Vagina (tissue), 2 donors: ENCODE data around the gene WDTC1. TPM values are rescaled to one million over a fixed set of nuclear protein-coding genes. Genes with fewer than 3 reads are reported as not detected.

Experiments
- DNase-seq, 2 donors: peaks; one replicate each; pipeline ENCODE4 v3.0.0-alpha.2; 2017; ENCODE audit errors: extremely low spot score in 2 of 2
- H3K27ac ChIP-seq: fragments of 200-600 bp; sonication (generic); one replicate; pipeline ENCODE4 v1.5.1; 2019
- H3K27me3 ChIP-seq: fragments of 200-600 bp; sonication (generic); one replicate; pipeline ENCODE4 v1.5.1; 2019
- H3K36me3 ChIP-seq, 2 donors: fragments of 200-600 bp; sonication (generic); one replicate each; pipeline ENCODE4 v1.5.1; 2017 to 2019
- H3K4me1 ChIP-seq: fragments of 200-600 bp; sonication (generic); one replicate; pipeline ENCODE4 v1.5.1; 2019
- H3K4me3 ChIP-seq, 2 donors: fragments of 200-600 bp; sonication (generic); 1 replicate in 1 of 2; 2 replicates in 1 of 2; pipeline ENCODE4 v1.5.1; 2016 to 2019
- H3K9me3 ChIP-seq: fragments of 200-600 bp; sonication (generic); one replicate; pipeline ENCODE4 v1.5.1; 2019
- CTCF ChIP-seq, 3 experiments: fragments of 450-650 bp in 2 of 3; fragments of 200-600 bp in 1 of 3; sonication (generic) in 1 of 3; IDR thresholded peaks; one replicate each; pipeline ENCODE4 v1.5.1; 2017 to 2019; ENCODE audit warnings: antibody characterized with exemption in 3 of 3, mild to moderate bottlenecking in 2 of 3, moderate library complexity in 2 of 3
- POLR2A ChIP-seq, 2 donors: fragments of 450-650 bp; IDR thresholded peaks; one replicate each; pipeline ENCODE4 v1.6.1; 2017; ENCODE audit warnings: antibody characterized with exemption in 2 of 2, mild to moderate bottlenecking in 2 of 2, moderate library complexity in 2 of 2
- POLR2AphosphoS5 ChIP-seq, 2 donors: sonication (generic); formaldehyde crosslinking; IDR thresholded peaks; one replicate each; pipeline ENCODE4 v1.9.0; 2017; ENCODE audit warnings: antibody characterized with exemption in 2 of 2, mild to moderate bottlenecking in 2 of 2, low read depth in 1 of 2; ENCODE audit not compliant: insufficient read depth in 1 of 2
- intact Hi-C: fragments of 100-400 bp; cut with DNase I; formaldehyde crosslinking; loops from one replicate; pipeline ENCODE4 v1.15.1; 2023
- total RNA-seq: library from RNA; depleted of rRNA; stranded (reverse); fragments of >200 nt; gene quantifications from one replicate; pipeline ENCODE4 v1.2.3, GENCODE V29; 2016

WDTC1 gene
- total RNA-seq, 1 donor from 2014 or later: 28.2 TPM

- Histone ChIP-seq H3K4me3 (no peak overlapping the region), H3K9me3 (no peaks in the 10 kb centered on the region), H3K4me1 (peaks cover 9% of the 10 kb centered on the region), H3K27me3 (no peaks in the 10 kb centered on the region), H3K27ac (no peak overlapping the region), H3K36me3 (no peaks in the 10 kb centered on the region)
- no peak for DNase-seq
- no peak for TF ChIP-seq CTCF (IDR thresholded peaks at IDR 0.05)
- TF ChIP-seq POLR2A (IDR thresholded peaks at IDR 0.05): no peak
- intact Hi-C loops: no loop called here
Measured at GRCh38 chr1:27253596-27253995, 19.2 kb downstream of the WDTC1 start.

DNA sequence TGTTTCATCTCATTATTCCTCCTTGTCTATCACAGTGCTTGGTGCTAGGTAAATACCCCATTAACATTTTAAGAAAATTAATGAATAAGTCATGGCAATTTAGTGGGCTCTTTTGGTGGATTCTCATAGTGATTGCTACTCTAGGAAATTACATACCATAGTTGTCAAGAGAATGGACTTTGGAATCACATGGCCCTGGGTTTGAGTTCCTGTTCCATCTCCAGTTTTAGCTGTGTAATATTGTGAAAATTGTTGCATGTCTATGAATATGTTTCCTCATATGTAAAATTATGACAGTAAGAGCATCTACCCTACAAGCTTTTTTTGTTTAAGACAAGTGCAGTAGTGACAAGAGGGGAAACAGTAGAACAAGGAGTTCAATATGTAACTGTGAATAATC is 20.7 kb downstream of the WDTC1 start:
- Histone ChIP-seq H3K36me3 (no peaks in the 10 kb centered on the region), H3K4me3 (no peak overlapping the region), H3K27me3 (no peaks in the 10 kb centered on the region), H3K9me3 (no peaks in the 10 kb centered on the region), H3K4me1 (peaks cover 6% of the 10 kb centered on the region), H3K27ac (no peak overlapping the region)
- DNase-seq: no peak
- intact Hi-C loops: no loop called here
- TF ChIP-seq POLR2A (IDR thresholded peaks at IDR 0.05) (no peak), CTCF (IDR thresholded peaks at IDR 0.05) (no peak), POLR2AphosphoS5 (IDR thresholded peaks at IDR 0.05; ENCODE audit: insufficient read depth in 1 of 2, low read depth in 1 of 2) (no peak)

DNA sequence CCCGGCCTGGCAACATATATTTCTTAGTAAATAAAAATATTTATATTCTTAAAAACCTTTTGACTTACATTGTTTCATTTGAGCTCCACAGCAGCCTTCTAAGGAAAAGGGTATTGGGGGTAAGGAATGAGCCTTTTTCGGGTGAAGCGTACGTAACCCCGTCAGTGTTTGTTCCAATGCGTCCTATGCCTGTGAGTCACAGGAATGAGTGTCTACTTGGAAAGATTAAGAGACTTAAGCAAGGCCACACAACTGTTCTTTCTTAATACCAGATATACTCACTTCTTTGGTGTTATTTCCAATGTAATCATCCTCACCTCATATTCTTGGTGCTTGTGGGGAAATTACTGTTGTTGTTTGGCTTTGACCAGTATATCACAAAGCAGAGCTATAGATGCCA is 22.7 kb downstream of the WDTC1 start:
- peaks cover 4% of the 10 kb centered on the region for H3K4me1 ChIP-seq
- H3K27me3 ChIP-seq: no peaks in the 10 kb centered on the region
- H3K4me3 ChIP-seq: no peak overlapping the region
- no peak overlapping the region for H3K27ac ChIP-seq
- no peak for TF ChIP-seq CTCF (IDR thresholded peaks at IDR 0.05)
- TF ChIP-seq POLR2AphosphoS5 (IDR thresholded peaks at IDR 0.05; ENCODE audit: insufficient read depth in 1 of 2, low read depth in 1 of 2): no peak
- no peak for TF ChIP-seq POLR2A (IDR thresholded peaks at IDR 0.05)
- DNase-seq: no peak
- intact Hi-C loops: no loop called here
- peaks cover 0 to 9% of the 10 kb centered on the region in 2 donors for H3K36me3 ChIP-seq
- H3K9me3 ChIP-seq: no peaks in the 10 kb centered on the region

DNA sequence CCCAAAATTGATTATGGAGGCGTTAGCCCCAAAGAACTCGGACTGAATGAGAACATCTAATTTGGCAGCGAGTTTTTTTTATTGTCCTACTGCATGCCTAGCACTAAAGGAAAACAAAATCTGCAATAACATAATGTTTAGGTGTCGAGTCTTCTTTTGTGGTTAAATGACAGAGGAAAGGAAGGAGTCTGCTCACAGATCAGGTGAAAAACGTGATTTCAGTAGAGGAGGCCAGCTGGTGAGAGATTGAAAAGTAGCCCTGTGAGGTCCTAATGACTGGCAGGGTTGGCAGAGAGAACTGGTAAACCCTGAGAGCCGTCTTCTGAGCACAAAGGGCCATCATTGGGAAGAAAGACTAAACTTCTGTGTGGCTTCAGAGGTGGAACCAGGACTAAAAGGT is 24.2 kb downstream of the WDTC1 start:
- Histone ChIP-seq H3K27me3 (no peaks in the 10 kb centered on the region), H3K4me1 (peaks cover 4% of the 10 kb centered on the region), H3K4me3 (no peak overlapping the region), H3K9me3 (no peaks in the 10 kb centered on the region), H3K36me3 (peaks cover 0 to 18% of the 10 kb centered on the region in 2 donors), H3K27ac (no peak overlapping the region)
- intact Hi-C loops: no loop called here
- no peak for DNase-seq
- no peak for TF ChIP-seq POLR2AphosphoS5 (IDR thresholded peaks at IDR 0.05; ENCODE audit: insufficient read depth in 1 of 2, low read depth in 1 of 2)
- TF ChIP-seq CTCF (IDR thresholded peaks at IDR 0.05): no peak
- no peak for TF ChIP-seq POLR2A (IDR thresholded peaks at IDR 0.05)

DNA sequence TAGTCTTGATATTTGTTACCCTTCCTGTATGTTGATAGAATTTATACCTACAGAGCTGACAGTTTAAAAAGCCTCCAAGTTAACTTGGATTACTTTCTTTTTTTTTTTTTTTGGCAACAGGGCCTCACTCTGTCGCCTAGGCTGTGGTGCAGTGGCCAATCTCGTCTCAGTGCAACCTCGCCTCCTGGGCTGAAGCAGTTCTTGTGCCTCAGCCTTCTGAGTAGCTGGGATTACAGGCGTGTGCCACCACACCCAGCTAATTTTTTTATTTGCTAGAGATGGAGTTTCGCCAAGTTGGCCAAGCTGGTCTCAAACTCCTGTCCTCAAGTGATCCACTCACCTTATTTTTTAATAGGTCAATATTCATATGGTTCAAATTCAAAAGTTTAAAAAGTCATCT is 32.7 kb downstream of the WDTC1 start:
- H3K27me3 ChIP-seq: no peaks in the 10 kb centered on the region
- H3K4me1 ChIP-seq: no peaks in the 10 kb centered on the region
- no peaks in the 10 kb centered on the region for H3K9me3 ChIP-seq
- DNase-seq: no peak
- TF ChIP-seq POLR2A (IDR thresholded peaks at IDR 0.05) (no peak), CTCF (IDR thresholded peaks at IDR 0.05) (no peak), POLR2AphosphoS5 (IDR thresholded peaks at IDR 0.05; ENCODE audit: insufficient read depth in 1 of 2, low read depth in 1 of 2) (no peak)
- H3K4me3 ChIP-seq: no peak overlapping the region
- no peak overlapping the region for H3K27ac ChIP-seq
- intact Hi-C loops: no loop called here
- peaks cover 0 to 21% of the 10 kb centered on the region in 2 donors for H3K36me3 ChIP-seq
